Neural cell (in vitro differentiated cells): ENCODE measurements around the gene E2F1.

Experiments used
- CTCF ChIP-seq: fragments of 450-650 bp; IDR thresholded peaks from 2 replicates; pipeline ENCODE4 v1.5.1; 2014; ENCODE audit warnings: antibody characterized with exemption, mild to moderate bottlenecking, moderate library complexity; ENCODE audit not compliant: poor library complexity, severe bottlenecking
- RAD21 ChIP-seq: fragments of 450-650 bp; conservative IDR thresholded peaks from 2 replicates; pipeline ENCODE4 v1.6.1; 2014; ENCODE audit warnings: antibody characterized with exemption, mild to moderate bottlenecking, moderate library complexity

DNA sequence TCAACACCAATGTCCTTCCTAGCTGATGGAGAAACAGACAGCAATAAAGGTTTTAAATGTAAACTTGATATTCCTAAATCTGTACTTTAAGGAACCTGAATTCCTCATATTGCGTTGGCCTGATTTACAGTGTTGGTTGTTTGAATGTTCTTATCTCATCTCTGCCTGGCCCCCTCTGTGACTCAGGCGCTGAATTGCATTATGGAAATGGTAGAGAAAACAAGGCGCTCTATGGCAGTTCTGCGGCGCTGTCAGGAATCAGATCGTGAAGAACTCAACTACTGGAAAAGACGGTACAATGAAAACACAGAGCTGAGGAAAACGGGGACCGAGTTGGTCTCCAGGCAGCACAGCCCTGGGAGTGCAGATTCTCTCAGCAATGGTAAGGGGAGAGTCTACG lies 56.7 kb downstream of the E2F1 start:
- TF ChIP-seq CTCF (no peak), RAD21 (no peak)
